ENCODE data around the gene CAMK4. TPM values are rescaled to one million over a fixed set of nuclear protein-coding genes. Genes with fewer than 3 reads are reported as not detected.
"Not testable (repeated sequence)": the region's sequence is repeated elsewhere in the genome, so short reads cannot be mapped to it uniquely, and the experiment has no call there.

The CAMK4 gene
- total RNA-seq, 4 donors from 2014 or later: 0.49 to 4.1 (median 0.94) TPM

DNA sequence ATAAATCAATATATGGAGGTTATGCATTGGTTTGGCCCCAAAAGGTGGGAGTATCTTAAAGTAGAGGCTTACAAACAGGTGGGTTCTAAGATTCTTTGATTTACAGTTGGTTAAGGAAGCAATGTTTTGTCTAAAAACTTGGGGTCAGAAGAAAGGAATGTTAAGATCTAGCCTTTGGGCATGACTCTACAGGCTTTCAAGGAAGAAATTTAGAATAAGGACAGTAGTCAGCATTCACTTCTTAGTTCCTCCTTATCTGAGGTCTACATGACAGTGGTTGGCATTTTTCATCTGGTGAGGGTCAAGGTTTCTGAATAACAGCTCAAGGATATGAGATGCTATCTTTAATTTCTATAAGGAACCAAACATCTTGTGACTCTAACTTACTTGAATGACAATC lies 122.8 kb downstream of the CAMK4 start:
- no peak overlapping the region for H3K4me3 ChIP-seq (ENCODE audit: low read depth, poor library complexity, severe bottlenecking)
- intact Hi-C loops (cut with DNase I; ENCODE audit: low total_unique reads): no loop called here
- TF ChIP-seq POLR2A (IDR thresholded peaks at IDR 0.05): no peak
- TF ChIP-seq, protein P1, sequence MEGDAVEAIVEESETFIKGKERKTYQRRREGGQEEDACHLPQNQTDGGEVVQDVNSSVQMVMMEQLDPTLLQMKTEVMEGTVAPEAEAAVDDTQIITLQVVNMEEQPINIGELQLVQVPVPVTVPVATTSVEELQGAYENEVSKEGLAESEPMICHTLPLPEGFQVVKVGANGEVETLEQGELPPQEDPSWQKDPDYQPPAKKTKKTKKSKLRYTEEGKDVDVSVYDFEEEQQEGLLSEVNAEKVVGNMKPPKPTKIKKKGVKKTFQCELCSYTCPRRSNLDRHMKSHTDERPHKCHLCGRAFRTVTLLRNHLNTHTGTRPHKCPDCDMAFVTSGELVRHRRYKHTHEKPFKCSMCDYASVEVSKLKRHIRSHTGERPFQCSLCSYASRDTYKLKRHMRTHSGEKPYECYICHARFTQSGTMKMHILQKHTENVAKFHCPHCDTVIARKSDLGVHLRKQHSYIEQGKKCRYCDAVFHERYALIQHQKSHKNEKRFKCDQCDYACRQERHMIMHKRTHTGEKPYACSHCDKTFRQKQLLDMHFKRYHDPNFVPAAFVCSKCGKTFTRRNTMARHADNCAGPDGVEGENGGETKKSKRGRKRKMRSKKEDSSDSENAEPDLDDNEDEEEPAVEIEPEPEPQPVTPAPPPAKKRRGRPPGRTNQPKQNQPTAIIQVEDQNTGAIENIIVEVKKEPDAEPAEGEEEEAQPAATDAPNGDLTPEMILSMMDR (IDR thresholded peaks at IDR 0.05): no peak
- no peak for DNase-seq (ENCODE audit: low spot score in 2 of 2)

DNA sequence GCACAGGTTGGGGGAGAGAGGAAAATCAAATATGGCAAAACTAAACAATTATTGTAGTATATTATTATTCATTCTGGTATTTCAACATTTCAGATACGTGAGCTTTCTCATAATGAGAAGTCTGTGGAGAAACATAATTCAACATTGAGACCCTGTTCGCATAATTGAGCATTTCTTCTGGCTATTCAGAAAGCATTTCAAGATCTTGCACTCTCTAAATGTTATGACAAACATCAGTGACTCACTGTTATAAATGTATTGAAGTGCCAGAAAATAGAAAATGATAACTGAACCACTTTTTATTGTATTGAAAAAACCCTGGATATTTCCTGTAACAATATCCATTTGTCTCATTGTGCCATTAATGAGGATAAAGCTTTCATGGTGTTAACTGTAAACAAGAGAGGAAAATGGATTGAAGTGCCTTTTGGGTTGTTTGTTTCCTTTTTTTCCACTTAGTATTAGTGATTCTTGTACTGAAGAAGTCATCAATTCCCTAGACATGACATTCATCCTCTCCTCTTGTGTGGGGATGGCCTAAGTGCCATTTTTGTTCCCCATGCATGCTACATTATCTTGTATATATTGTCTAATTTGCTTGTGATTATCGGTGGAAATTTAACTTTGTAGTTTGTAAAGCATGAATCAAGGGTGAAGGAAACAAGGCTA lies 124.6 kb downstream of the CAMK4 start:
- no peak overlapping the region for H3K4me3 ChIP-seq (ENCODE audit: low read depth, poor library complexity, severe bottlenecking)
- no peak for DNase-seq (ENCODE audit: low spot score in 2 of 2)
- TF ChIP-seq, protein P1 (IDR thresholded peaks at IDR 0.05): no peak
- no peak for TF ChIP-seq POLR2A (IDR thresholded peaks at IDR 0.05)
- intact Hi-C loops (cut with DNase I; ENCODE audit: low total_unique reads): no loop called here
- 84% methylated on average over 3 of the region's 3 CpGs for WGBS, 2 donors

GRCh38 chr5:111349429-111349828 lies 125.2 kb downstream of the CAMK4 start:
- TF ChIP-seq, protein P1 (IDR thresholded peaks at IDR 0.05): no peak
- TF ChIP-seq POLR2A (IDR thresholded peaks at IDR 0.05): no peak
- WGBS, 2 donors: 76 to 78% methylated on average over 1 of the region's 1 CpG
- no peak for DNase-seq (ENCODE audit: low spot score in 2 of 2)
- H3K4me3 ChIP-seq (ENCODE audit: low read depth, poor library complexity, severe bottlenecking): no peak overlapping the region
- intact Hi-C loops (cut with DNase I; ENCODE audit: low total_unique reads): no loop called here

- 88 to 91% methylated on average over 3 of the region's 3 CpGs for WGBS, 2 donors
- no peak for TF ChIP-seq POLR2A (IDR thresholded peaks at IDR 0.05)
- TF ChIP-seq, protein P1 (IDR thresholded peaks at IDR 0.05): no peak
- intact Hi-C loops (cut with DNase I; ENCODE audit: low total_unique reads): no loop called here
- no peak overlapping the region for H3K4me3 ChIP-seq (ENCODE audit: low read depth, poor library complexity, severe bottlenecking)
- no peak for DNase-seq (ENCODE audit: low spot score in 2 of 2)
These were observed 128.9 kb downstream of the CAMK4 start for GRCh38 chr5:111353035-111353434.

GRCh38 chr5:111358726-111359125 lies 134.5 kb downstream of the CAMK4 start:
- H3K4me3 ChIP-seq (ENCODE audit: low read depth, poor library complexity, severe bottlenecking); DNase-seq (ENCODE audit: low spot score in 2 of 2); intact Hi-C loops (cut with DNase I; ENCODE audit: low total_unique reads): not testable (repeated sequence)
- WGBS, 2 donors: 0% methylated on average over 1 of the region's 1 CpG

DNA sequence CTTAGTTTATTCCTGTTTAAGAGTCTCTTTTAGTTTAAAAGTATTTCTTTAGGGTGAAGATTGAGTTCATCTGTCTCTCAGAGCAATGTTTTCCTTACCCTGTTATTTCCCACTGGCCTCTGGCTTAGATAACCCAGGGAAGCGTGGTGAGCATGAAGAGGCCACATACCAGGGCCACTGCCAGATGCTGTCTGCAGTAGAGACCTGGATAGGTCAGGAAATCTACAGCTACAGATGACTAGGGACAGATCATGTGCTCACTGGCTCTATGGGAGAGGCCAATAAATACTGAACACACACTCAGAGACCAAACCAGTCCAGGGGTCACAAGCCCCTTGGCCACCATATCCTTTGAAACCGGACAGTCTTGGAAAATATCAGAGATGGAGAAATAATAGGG lies 136.0 kb downstream of the CAMK4 start:
- no peak for TF ChIP-seq POLR2A (IDR thresholded peaks at IDR 0.05)
- no peak overlapping the region for H3K4me3 ChIP-seq (ENCODE audit: low read depth, poor library complexity, severe bottlenecking)
- DNase-seq (ENCODE audit: low spot score in 2 of 2): no peak
- intact Hi-C loops (cut with DNase I; ENCODE audit: low total_unique reads): no loop called here
- WGBS, 2 donors: 86% methylated on average over 2 of the region's 2 CpGs

GRCh38 chr5:111364992-111365391 lies 140.8 kb downstream of the CAMK4 start:
- 84 to 92% methylated on average over 2 of the region's 2 CpGs for WGBS, 2 donors
- no peak overlapping the region for H3K4me3 ChIP-seq (ENCODE audit: low read depth, poor library complexity, severe bottlenecking)
- TF ChIP-seq, protein P1 (IDR thresholded peaks at IDR 0.05): no peak
- no peak for TF ChIP-seq POLR2A (IDR thresholded peaks at IDR 0.05)
- intact Hi-C loops (cut with DNase I; ENCODE audit: low total_unique reads): no loop called here
- no peak for DNase-seq (ENCODE audit: low spot score in 2 of 2)
